Measurements from ENCODE around the gene SLC6A12. TPM values are rescaled to one million over a fixed set of nuclear protein-coding genes. Genes with fewer than 3 reads are reported as not detected.

Gene SLC6A12
- total and polyA plus RNA-seq, 9 of the 15 experiments (the other 6 are each of a cell fraction or from before 2014, with no cell fraction given), result not detected

DNA sequence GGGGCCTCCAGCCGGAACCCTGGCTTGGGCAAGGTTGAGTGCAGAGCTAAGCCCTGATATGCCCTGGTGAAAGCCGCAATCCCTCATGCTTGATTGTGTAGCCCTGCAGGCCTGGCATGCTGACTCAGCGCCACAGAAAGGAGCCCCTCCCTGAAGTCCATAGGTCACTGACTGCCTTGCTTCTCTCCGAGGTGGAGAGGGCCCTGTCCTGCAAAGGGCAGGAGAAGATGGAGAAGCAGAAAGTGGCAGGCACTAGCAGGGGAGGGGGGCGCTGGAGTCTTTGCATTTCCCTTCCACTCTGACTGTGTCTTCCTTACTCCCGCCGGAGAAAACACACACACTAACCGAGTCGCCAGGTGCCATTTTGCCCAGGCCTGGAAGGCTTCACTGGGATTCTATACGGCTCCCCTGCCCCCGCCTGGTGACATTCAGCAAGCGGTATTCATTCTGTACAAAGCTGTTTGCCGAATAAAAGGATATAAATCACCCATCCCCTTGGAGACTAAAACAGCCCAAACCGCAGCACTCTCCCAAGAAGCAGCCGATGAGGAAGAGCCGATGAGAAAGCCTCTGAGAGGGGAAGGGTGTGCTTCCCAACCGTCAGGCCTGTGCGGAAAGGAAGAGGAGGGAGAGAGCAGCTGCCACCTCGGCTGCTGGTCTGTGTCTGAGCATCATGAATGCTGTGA lies 69.8 kb downstream of the SLC6A12 start (continued):
- TF ChIP-seq, protein P1, sequence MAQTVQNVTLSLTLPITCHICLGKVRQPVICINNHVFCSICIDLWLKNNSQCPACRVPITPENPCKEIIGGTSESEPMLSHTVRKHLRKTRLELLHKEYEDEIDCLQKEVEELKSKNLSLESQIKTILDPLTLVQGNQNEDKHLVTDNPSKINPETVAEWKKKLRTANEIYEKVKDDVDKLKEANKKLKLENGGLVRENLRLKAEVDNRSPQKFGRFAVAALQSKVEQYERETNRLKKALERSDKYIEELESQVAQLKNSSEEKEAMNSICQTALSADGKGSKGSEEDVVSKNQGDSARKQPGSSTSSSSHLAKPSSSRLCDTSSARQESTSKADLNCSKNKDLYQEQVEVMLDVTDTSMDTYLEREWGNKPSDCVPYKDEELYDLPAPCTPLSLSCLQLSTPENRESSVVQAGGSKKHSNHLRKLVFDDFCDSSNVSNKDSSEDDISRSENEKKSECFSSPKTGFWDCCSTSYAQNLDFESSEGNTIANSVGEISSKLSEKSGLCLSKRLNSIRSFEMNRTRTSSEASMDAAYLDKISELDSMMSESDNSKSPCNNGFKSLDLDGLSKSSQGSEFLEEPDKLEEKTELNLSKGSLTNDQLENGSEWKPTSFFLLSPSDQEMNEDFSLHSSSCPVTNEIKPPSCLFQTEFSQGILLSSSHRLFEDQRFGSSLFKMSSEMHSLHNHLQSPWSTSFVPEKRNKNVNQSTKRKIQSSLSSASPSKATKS (CRISPR knock-in tag; IDR thresholded peaks at IDR 0.05), result no peak
- TF ChIP-seq MAFK (IDR thresholded peaks at IDR 0.05; ENCODE audit: low read length), result peak; percentile 60; the same call in 1 of the 2 replicates
- TF ChIP-seq, protein P2, sequence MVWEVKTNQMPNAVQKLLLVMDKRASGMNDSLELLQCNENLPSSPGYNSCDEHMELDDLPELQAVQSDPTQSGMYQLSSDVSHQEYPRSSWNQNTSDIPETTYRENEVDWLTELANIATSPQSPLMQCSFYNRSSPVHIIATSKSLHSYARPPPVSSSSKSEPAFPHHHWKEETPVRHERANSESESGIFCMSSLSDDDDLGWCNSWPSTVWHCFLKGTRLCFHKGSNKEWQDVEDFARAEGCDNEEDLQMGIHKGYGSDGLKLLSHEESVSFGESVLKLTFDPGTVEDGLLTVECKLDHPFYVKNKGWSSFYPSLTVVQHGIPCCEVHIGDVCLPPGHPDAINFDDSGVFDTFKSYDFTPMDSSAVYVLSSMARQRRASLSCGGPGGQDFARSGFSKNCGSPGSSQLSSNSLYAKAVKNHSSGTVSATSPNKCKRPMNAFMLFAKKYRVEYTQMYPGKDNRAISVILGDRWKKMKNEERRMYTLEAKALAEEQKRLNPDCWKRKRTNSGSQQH (CRISPR knock-in tag; IDR thresholded peaks at IDR 0.05), result no peak
- TF ChIP-seq, protein P3, sequence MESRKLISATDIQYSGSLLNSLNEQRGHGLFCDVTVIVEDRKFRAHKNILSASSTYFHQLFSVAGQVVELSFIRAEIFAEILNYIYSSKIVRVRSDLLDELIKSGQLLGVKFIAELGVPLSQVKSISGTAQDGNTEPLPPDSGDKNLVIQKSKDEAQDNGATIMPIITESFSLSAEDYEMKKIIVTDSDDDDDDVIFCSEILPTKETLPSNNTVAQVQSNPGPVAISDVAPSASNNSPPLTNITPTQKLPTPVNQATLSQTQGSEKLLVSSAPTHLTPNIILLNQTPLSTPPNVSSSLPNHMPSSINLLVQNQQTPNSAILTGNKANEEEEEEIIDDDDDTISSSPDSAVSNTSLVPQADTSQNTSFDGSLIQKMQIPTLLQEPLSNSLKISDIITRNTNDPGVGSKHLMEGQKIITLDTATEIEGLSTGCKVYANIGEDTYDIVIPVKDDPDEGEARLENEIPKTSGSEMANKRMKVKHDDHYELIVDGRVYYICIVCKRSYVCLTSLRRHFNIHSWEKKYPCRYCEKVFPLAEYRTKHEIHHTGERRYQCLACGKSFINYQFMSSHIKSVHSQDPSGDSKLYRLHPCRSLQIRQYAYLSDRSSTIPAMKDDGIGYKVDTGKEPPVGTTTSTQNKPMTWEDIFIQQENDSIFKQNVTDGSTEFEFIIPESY (CRISPR knock-in tag; IDR thresholded peaks at IDR 0.05), result peak; percentile 78
- peak; percentile 73 for TF ChIP-seq MAFG (tag; conservative IDR thresholded peaks at IDR 0.05)
- TF ChIP-seq, protein P4, sequence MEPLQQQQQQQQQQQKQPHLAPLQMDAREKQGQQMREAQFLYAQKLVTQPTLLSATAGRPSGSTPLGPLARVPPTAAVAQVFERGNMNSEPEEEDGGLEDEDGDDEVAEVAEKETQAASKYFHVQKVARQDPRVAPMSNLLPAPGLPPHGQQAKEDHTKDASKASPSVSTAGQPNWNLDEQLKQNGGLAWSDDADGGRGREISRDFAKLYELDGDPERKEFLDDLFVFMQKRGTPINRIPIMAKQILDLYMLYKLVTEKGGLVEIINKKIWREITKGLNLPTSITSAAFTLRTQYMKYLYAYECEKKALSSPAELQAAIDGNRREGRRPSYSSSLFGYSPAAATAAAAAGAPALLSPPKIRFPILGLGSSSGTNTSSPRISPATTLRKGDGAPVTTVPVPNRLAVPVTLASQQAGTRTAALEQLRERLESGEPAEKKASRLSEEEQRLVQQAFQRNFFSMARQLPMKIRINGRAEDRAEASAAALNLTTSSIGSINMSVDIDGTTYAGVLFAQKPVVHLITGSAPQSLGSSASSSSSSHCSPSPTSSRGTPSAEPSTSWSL (CRISPR knock-in tag; IDR thresholded peaks at IDR 0.05; ENCODE audit: borderline replicate concordance), result no peak
- peak; percentile 38; the same call in 1 of the 2 replicates for TF ChIP-seq MAFF (IDR thresholded peaks at IDR 0.05; ENCODE audit: low read length)
- no peak for TF ChIP-seq HOXB6 (CRISPR knock-in tag; IDR thresholded peaks at IDR 0.05; ENCODE audit: borderline replicate concordance)
- TF ChIP-seq NCOA1 (IDR thresholded peaks at IDR 0.05; ENCODE audit: low read depth), result no peak
- TF ChIP-seq KDM4B (IDR thresholded peaks at IDR 0.05; ENCODE audit: borderline replicate concordance in 2 of 2, low read depth in 1 of 2), result no peak
- TF ChIP-seq POLR2G (IDR thresholded peaks at IDR 0.05; ENCODE audit: low read depth, low read length), result no peak
